NCI-H2107 (cell line): ENCODE data around the gene UQCRC1.
"Not testable (repeated sequence)": the region's sequence is repeated elsewhere in the genome, so short reads cannot be mapped to it uniquely, and the experiment has no call there.

Experiments
- DNase-seq: peaks from one replicate; lab custom pipeline; 2025; lab: John Stamatoyannopoulos, UW

The UQCRC1 gene

DNA sequence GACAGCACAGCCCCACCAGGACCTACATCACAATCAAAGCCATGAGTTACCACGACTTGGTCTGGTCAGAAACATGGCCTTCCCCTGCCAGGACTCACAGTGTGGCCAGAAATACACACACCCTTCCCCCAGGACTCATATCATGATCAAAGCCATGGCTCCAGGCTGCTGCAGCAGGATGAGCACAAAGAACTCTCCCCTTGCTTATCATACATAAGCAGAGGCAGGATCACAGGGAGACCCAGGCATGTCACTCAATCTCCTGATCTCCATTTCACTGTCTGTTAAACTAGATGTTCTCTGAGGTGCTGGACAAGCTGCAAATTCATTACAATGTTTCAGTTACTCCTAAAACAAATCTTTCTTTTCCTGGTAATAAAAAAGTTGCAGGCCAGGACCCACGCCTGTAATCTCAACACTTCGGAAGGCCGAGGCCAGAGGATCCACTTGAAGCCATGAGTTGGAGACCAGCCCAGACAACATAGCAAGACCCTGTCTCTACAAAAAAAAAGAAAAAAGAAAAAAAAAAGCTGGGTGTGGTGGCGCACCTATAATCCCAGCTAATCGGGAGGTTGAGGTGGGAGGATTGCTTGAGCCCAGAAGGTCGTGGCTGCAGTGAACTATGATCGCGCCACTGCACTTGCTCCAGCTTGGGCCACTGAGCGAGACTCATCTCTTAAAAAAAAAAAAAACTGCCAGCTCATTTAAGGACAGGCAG, 54.1 kb downstream of the UQCRC1 start:
- DNase-seq, result no peak

DNA sequence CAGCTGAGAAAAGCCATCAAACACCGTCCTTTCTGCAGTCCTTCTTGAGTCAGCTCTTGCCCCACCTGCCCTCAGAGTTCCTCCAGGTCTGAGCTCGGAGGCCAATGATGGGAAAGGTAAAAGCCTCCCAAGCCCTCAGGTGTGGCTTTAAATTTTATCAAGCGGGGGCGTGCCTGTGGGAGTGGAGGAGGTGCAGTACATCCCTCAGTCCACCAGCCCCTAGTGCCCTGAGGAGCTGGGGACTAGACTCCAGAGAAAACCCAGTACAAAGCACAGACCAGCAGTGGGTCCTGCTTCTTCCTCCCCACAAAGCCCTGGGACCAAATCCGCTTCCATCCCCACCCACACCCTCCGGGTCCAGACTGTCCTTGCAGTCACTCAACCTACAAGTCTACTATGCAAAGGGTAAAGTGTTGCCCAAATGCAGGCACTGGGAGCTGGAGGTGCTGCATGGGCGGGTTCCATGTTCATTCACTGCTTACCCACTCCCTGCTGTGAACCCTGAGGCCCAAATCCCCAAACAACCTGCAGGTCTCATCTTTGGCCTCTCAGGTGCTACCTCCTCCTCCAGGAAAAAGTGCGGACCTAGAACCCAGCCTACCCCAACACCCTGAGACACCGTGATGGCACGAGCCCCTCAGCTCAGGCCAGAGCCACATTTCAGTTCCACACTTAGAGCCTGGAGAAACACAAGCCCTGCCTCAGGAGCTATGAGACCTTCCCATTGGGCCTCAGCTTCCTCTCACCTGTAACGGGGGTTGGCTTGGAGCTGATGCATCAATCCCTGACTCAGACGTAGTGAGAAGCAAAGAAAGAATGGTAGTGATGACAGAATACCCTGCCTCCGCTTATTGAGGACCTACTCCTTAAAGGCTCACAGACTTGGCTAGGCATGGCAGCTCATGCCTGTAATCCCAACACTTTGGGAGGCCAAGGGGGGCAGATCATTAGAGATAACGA, 55.3 kb downstream of the UQCRC1 start:
- DNase-seq, result no peak

DNA sequence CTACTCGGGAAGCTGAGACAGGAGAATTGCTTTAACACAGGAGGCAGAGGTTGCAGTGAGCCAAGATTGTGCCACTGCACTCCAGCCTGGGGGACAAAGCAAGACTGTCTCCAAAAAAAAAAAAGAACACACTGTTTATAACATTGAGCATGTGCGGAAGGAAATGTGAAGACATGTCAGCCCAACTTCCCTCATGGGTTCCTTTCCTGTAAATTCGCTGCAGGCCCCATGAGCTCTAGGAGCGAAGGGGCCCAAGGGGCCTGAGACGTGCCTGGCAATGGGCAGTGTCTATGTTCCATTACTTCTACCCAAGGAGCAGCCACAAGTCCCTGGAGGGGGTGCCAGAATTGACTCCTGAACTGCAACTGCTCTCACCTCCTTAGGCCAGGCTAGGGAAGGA, 56.1 kb downstream of the UQCRC1 start:
- no peak for DNase-seq

DNA sequence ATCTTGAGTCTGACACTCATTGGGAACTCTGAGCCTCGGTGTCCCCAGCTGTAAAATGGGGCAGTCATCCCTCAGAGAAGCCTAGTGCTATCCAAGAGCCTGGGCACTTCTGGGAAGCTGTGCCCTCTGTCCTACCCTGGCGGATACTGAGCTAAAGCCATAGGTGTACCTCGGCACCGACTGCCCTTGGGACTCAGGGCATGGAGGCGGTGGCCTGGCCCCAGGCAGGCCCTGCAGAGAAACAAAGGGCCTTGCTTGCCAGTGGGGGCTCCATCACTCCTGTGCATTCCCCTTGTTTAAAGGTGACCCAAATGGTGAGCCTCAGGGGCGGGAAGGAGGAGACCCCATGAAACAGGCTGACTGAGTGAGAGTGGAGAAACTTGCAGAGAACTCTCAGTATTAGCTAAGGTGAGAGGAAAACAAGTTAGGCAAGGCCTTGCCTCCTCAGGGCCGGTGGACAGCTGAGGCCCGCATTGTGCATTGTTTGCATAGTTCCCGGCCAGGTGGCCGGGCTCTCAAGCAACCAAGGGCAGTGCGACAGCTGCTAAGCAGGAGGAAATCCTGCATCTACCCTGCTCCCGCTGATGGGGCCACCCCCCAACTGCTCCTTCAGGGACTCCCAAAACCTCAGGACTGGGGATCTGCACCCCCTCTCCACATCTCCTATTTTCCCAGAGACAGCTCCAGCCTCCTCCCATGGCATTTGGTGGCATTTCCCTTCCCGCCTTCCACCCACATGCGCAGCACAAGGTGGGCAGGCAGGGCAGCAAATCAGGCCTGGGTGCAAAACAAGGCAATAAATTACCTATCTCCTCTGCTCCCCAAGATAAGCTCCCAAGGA, 57.1 kb downstream of the UQCRC1 start:
- DNase-seq, result no peak

DNA sequence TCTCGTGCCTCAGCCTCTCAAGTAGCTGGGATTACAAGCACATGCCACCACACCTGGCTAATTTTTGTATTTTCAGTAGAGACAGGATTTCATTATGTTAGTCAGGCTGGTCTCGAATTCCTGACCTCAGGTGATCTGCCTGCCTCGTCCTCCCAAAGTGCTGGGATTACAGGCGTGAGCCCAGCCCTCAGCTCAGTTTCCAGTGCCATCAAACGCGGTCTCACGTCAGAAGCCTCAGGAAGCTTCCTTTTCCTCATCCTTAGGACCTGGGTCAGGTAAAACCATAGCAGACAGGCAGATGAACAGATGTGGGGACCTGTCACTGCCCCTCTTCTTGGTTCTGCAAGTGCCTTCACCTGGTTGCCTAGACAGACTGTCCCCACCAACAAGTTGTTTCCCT, 57.8 kb downstream of the UQCRC1 start:
- DNase-seq, result not testable (repeated sequence)
